GM18498 (cell line): ENCODE measurements around the gene GABRD.

Experiments used
- ATAC-seq: cut with Tn5 transposase; IDR thresholded peaks from one replicate; pipeline ENCODE4 v1.9.1; 2021; ENCODE audit warnings: mild to moderate bottlenecking, moderate library complexity; ENCODE audit not compliant: unreplicated experiment

GABRD gene

DNA sequence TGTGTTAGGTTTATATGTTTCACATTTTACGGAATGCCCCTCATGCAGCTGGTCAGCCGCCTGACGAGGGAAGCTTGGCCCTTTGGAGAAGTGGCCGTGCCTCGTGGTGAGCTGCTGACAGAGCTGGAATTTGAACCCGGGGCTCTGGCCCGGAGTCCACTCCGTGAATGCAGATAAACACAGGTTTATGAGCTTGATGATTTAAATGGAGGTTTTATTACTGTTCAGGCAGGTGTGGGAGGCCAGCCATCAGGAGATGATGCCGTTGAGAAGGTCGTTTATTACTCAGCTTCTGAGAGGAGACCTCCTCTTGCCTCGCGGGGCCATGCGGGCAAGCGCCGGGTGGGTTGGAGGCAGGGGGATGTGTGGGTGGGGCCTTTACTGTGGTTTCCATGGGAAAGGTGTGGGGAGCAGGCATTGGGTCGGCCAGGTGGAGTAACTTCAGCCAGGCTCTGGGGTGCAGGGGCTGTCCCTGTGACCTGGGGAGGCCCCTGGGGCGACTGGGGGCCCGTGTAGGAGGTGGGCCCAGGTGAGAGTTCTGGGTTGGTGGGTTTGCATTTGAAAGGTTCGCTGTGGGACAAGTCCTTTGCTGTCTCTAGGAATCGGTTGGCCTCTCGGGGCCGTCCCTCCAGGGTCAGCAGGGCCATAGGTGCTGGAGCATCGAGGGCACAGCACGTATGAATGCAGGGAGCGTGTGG is 53.1 kb downstream of the GABRD start:
- no peak for ATAC-seq

- ATAC-seq: no peak
Observed at GRCh38 chr1:2072891-2073290, 53.7 kb downstream of the GABRD start.

- no peak for ATAC-seq
Observed at GRCh38 chr1:2073382-2074230, 54.5 kb downstream of the GABRD start.

DNA sequence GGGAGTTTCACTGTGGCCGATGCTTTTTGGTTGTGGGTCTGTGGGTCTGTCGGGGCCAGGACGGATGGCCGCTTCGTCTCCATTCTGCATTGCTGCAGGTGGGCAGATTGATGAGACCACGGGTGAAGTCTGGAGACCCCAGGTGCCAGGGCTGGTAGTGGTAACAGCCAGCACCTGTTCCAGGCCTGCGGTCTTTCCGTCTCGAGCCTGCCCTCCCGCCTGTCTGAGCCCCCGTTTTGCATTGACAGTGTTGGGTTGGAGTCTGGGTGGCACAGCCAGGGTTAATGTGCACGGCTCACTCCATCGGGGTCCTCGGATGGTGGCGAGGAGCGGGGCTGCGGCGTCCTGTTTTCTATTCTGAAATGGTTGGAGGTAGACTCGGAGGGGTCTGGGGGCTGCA is 55.3 kb downstream of the GABRD start:
- ATAC-seq: no peak

DNA sequence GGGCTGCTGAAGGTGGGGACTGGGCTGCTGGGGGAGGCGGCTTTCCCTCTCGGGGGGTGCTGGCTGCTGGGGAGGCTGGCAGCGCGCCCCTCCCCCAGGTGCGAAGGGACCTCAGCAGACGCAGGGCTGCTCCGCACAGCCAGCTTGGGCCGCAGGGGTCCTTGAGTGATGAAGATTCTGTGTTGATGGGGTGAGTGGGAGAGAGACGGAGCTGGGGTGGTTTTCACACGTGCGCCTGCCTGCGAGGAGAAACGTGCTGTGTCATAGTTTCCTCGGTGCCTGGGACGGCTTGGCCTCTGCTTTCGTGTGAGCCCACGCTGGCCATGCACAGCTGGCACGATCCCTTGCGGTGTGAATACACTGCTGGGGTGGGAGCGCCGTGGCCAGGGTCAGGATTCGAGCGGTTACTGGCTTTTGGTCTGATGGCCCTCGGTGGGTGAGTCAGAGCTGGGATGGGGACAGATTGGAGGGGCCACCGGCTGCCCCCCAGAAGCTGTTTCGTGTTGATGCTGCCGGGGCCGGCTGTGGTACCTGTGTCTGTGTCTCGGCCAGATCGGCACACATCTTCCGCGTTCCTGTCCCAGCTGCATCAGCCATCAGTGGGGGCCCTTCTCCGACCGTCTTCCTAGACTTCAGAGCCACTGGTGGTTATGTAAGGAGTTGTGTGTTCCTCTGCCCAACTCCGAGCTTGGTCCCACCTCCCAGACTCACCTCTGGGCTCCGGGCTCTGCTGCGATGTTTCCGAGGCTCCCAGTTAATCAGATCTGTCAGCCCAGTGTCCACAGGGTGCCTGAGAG is 56.0 kb downstream of the GABRD start:
- no peak for ATAC-seq

DNA sequence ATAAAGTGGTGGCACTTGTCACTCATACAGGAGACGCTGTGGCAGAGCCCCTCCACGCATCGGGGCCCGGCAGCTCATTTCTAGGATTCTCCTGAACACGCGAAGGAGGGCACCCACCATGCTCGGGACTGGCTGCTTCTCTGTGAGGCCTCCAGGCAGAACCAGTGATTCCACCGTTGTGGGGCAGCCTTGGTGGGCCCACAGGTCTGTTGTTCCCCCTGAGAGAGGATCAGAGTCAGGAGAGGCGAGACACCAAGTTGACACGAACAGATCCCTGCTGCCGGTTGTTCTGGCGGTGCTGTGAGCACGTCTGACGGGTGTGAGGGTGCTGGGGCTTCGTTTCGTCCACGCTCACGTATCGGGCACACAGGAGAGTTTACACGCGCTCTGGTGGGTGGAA is 57.7 kb downstream of the GABRD start:
- ATAC-seq: no peak

- no peak for ATAC-seq
Observed at GRCh38 chr1:2078170-2078569, 59.0 kb downstream of the GABRD start.

DNA sequence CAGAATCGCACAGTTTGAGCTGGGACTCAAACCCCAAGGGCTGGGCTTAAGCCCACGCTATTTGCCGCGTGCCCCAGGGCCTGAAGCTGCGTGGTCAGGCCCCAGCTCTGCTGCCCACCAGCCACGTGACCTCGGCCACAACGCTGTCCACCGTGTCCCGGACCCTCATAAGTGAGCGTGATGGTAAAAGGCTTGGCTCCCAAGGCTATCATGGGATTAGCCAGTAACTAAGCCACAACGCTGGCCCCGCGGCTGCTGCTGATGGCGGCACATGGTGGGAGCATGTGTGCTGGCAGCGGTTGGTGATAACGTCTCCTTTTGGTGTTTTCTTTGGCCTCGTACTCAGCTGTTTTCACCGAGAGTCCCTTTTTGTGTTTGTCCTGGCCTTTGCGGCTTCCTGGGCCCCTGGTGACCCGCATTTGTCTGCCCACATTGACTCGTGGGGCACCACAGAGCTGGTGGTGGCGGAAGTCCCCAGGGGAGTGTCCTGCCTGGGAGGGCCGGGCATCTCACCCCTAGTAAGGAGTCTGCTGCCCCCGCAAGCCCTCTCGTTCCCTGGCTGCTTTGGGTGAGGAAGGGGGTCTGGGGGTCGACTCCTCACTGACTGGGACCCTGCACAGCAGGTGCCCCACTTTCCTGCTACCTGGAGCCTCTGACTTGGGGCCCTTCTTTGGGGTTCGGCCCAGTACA is 60.4 kb downstream of the GABRD start:
- no peak for ATAC-seq

GRCh38 chr1:2080140-2080539 is 61.0 kb downstream of the GABRD start:
- ATAC-seq: no peak
